ENCODE data around the gene ZBED4.

Gene ZBED4

DNA sequence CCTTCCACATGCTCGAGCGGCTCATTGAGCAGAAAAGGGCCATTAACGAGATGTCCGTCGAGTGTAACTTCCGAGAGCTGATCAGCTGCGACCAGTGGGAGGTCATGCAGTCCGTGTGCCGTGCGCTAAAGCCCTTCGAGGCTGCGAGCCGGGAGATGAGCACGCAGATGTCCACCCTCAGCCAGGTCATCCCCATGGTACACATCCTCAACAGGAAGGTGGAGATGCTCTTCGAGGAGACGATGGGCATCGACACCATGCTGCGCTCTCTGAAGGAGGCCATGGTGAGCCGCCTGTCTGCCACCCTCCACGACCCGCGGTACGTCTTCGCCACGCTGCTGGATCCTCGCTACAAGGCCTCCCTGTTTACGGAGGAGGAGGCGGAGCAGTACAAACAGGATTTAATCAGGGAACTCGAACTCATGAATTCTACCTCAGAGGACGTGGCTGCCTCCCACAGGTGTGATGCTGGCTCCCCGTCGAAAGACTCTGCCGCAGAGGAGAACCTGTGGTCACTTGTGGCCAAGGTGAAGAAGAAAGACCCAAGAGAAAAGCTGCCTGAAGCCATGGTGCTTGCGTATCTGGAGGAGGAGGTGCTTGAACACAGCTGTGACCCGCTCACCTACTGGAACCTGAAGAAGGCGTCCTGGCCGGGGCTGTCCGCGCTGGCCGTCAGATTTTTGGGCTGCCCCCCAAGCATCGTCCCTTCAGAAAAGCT, 32.9 kb downstream of the ZBED4 start:
- Histone ChIP-seq H3K4me3 (ENCODE audit: low read depth in 1 of 2, low read length in 2 of 2) (no peak overlapping the region), H3K27me3 (ENCODE audit: control insufficient read depth in 1 of 2, insufficient read depth in 2 of 2, low read length in 2 of 2) (no peaks in the 10 kb centered on the region), H3K27ac (ENCODE audit: low read depth, low read length) (no peak overlapping the region), H3K36me3 (ENCODE audit: insufficient read depth, low read length) (peaks cover 36% of the 10 kb centered on the region), H3K9me3 (ENCODE audit: low read length) (no peaks in the 10 kb centered on the region), H3K4me1 (ENCODE audit: insufficient read depth, low read length) (no peaks in the 10 kb centered on the region), H3K9ac (ENCODE audit: low read length) (no peak overlapping the region)

- H3K9ac ChIP-seq (ENCODE audit: low read length), result no peak overlapping the region
- H3K27ac ChIP-seq (ENCODE audit: low read depth, low read length), result no peak overlapping the region
- H3K27me3 ChIP-seq (ENCODE audit: control insufficient read depth in 1 of 2, insufficient read depth in 2 of 2, low read length in 2 of 2), result no peaks in the 10 kb centered on the region
- H3K36me3 ChIP-seq (ENCODE audit: insufficient read depth, low read length), result peaks cover 36% of the 10 kb centered on the region
- H3K4me3 ChIP-seq (ENCODE audit: low read depth in 1 of 2, low read length in 2 of 2), result no peak overlapping the region
- H3K9me3 ChIP-seq (ENCODE audit: low read length), result no peaks in the 10 kb centered on the region
- no peaks in the 10 kb centered on the region for H3K4me1 ChIP-seq (ENCODE audit: insufficient read depth, low read length)
Measured at GRCh38 chr22:49887064-49887451, 33.4 kb downstream of the ZBED4 start.

- H3K4me3 ChIP-seq (ENCODE audit: low read depth in 1 of 2, low read length in 2 of 2), result no peak overlapping the region
- H3K27me3 ChIP-seq (ENCODE audit: control insufficient read depth in 1 of 2, insufficient read depth in 2 of 2, low read length in 2 of 2), result no peaks in the 10 kb centered on the region
- no peak overlapping the region for H3K9ac ChIP-seq (ENCODE audit: low read length)
- no peak overlapping the region for H3K27ac ChIP-seq (ENCODE audit: low read depth, low read length)
- no peaks in the 10 kb centered on the region for H3K4me1 ChIP-seq (ENCODE audit: insufficient read depth, low read length)
- peaks cover 36% of the 10 kb centered on the region for H3K36me3 ChIP-seq (ENCODE audit: insufficient read depth, low read length)
- no peaks in the 10 kb centered on the region for H3K9me3 ChIP-seq (ENCODE audit: low read length)
Measured at GRCh38 chr22:49887702-49888101, 34.1 kb downstream of the ZBED4 start.

DNA sequence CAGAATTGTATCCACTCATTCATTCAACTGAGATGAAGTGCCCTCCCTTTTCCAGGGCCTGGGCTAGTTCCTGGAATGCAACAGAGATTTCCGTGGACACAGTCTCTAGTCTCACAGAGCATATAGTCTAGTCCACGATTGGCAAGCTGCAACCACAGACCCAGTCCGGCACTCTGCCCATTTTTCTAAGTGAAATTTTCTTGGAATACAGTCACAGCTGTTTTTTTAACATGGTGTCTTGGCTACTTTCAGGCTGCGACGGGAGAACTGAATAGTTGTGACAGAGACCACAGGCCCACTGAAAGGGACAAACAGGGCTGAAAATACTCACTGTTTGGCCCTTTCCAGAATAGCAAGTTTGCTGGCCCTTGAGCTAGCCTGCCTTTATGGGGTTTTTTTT, 35.4 kb downstream of the ZBED4 start:
- H3K9ac ChIP-seq (ENCODE audit: low read length), result no peak overlapping the region
- no peaks in the 10 kb centered on the region for H3K4me1 ChIP-seq (ENCODE audit: insufficient read depth, low read length)
- H3K27me3 ChIP-seq (ENCODE audit: control insufficient read depth in 1 of 2, insufficient read depth in 2 of 2, low read length in 2 of 2), result no peaks in the 10 kb centered on the region
- no peaks in the 10 kb centered on the region for H3K9me3 ChIP-seq (ENCODE audit: low read length)
- peaks cover 36% of the 10 kb centered on the region for H3K36me3 ChIP-seq (ENCODE audit: insufficient read depth, low read length)
- H3K27ac ChIP-seq (ENCODE audit: low read depth, low read length), result no peak overlapping the region
- H3K4me3 ChIP-seq (ENCODE audit: low read depth in 1 of 2, low read length in 2 of 2), result no peak overlapping the region

- Histone ChIP-seq H3K9me3 (ENCODE audit: low read length) (no peaks in the 10 kb centered on the region), H3K9ac (ENCODE audit: low read length) (no peak overlapping the region), H3K4me1 (ENCODE audit: insufficient read depth, low read length) (no peaks in the 10 kb centered on the region), H3K36me3 (ENCODE audit: insufficient read depth, low read length) (peaks cover 10% of the 10 kb centered on the region), H3K4me3 (ENCODE audit: low read depth in 1 of 2, low read length in 2 of 2) (no peak overlapping the region), H3K27me3 (ENCODE audit: control insufficient read depth in 1 of 2, insufficient read depth in 2 of 2, low read length in 2 of 2) (no peaks in the 10 kb centered on the region), H3K27ac (ENCODE audit: low read depth, low read length) (no peak overlapping the region)
Measured at GRCh38 chr22:49892226-49892899, 38.7 kb downstream of the ZBED4 start.

- Histone ChIP-seq H3K4me3 (ENCODE audit: low read depth in 1 of 2, low read length in 2 of 2) (no peak overlapping the region), H3K9ac (ENCODE audit: low read length) (no peak overlapping the region), H3K27me3 (ENCODE audit: control insufficient read depth in 1 of 2, insufficient read depth in 2 of 2, low read length in 2 of 2) (no peaks in the 10 kb centered on the region), H3K9me3 (ENCODE audit: low read length) (no peaks in the 10 kb centered on the region), H3K27ac (ENCODE audit: low read depth, low read length) (no peak overlapping the region), H3K36me3 (ENCODE audit: insufficient read depth, low read length) (peaks cover 6% of the 10 kb centered on the region), H3K4me1 (ENCODE audit: insufficient read depth, low read length) (no peaks in the 10 kb centered on the region)
Measured at GRCh38 chr22:49893025-49893424, 39.4 kb downstream of the ZBED4 start.

- no peak overlapping the region for H3K27ac ChIP-seq (ENCODE audit: low read depth, low read length)
- H3K36me3 ChIP-seq (ENCODE audit: insufficient read depth, low read length), result no peaks in the 10 kb centered on the region
- no peak overlapping the region for H3K9ac ChIP-seq (ENCODE audit: low read length)
- H3K4me1 ChIP-seq (ENCODE audit: insufficient read depth, low read length), result no peaks in the 10 kb centered on the region
- no peaks in the 10 kb centered on the region for H3K9me3 ChIP-seq (ENCODE audit: low read length)
- no peak overlapping the region for H3K4me3 ChIP-seq (ENCODE audit: low read depth in 1 of 2, low read length in 2 of 2)
- H3K27me3 ChIP-seq (ENCODE audit: control insufficient read depth in 1 of 2, insufficient read depth in 2 of 2, low read length in 2 of 2), result no peaks in the 10 kb centered on the region
Measured at GRCh38 chr22:49894322-49895054, 40.8 kb downstream of the ZBED4 start.

GRCh38 chr22:49896201-49896600, 42.6 kb downstream of the ZBED4 start:
- H3K36me3 ChIP-seq (ENCODE audit: insufficient read depth, low read length), result peaks cover 4% of the 10 kb centered on the region
- no peak overlapping the region for H3K4me3 ChIP-seq (ENCODE audit: low read depth in 1 of 2, low read length in 2 of 2)
- H3K4me1 ChIP-seq (ENCODE audit: insufficient read depth, low read length), result no peaks in the 10 kb centered on the region
- no peak overlapping the region for H3K27ac ChIP-seq (ENCODE audit: low read depth, low read length)
- H3K9ac ChIP-seq (ENCODE audit: low read length), result no peak overlapping the region
- H3K27me3 ChIP-seq (ENCODE audit: control insufficient read depth in 1 of 2, insufficient read depth in 2 of 2, low read length in 2 of 2), result no peaks in the 10 kb centered on the region
- H3K9me3 ChIP-seq (ENCODE audit: low read length), result no peaks in the 10 kb centered on the region

DNA sequence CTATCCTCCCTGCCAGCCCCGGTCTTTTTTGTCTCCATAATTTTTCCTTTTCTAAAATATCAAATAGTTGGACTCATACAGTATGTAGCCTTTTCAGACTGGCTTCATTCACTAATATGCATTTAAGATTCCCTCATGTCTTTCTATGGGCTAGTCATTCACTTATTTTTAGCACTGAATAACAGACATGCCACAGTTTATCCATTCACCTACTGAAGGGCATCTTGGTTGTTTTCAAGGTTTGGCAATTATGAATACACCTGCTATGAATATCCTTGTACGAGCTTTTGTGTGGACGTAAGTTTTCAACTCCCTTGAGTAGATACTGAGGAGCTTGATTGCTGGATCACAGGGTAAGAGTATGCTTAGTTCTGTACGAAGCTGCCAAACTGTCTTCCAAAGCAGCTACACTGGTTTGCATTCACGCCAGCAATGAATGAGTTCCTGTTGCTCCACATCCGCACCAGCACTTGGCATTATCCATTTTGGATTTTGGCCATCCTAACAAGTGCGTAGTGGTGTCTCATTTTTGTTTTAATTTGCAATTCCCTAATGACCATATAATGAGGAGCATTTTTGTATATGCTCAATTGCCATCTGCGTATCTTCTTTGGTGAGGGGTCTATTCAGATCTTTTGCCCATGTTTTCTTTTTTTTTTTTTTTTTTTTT, 43.5 kb downstream of the ZBED4 start:
- peaks cover 14% of the 10 kb centered on the region for H3K36me3 ChIP-seq (ENCODE audit: insufficient read depth, low read length)
- no peaks in the 10 kb centered on the region for H3K27me3 ChIP-seq (ENCODE audit: control insufficient read depth in 1 of 2, insufficient read depth in 2 of 2, low read length in 2 of 2)

GRCh38 chr22:49899530-49899929, 45.9 kb downstream of the ZBED4 start:
- Histone ChIP-seq H3K27ac (ENCODE audit: low read depth, low read length) (no peak overlapping the region), H3K27me3 (ENCODE audit: control insufficient read depth in 1 of 2, insufficient read depth in 2 of 2, low read length in 2 of 2) (no peaks in the 10 kb centered on the region), H3K4me1 (ENCODE audit: insufficient read depth, low read length) (no peaks in the 10 kb centered on the region), H3K4me3 (ENCODE audit: low read depth in 1 of 2, low read length in 2 of 2) (no peak overlapping the region), H3K9ac (ENCODE audit: low read length) (no peak overlapping the region), H3K9me3 (ENCODE audit: low read length) (no peaks in the 10 kb centered on the region), H3K36me3 (ENCODE audit: insufficient read depth, low read length) (peaks cover 33% of the 10 kb centered on the region)

More for the DNA sequence above, 43.5 kb downstream of the ZBED4 start:
- no peaks in the 10 kb centered on the region for H3K4me1 ChIP-seq (ENCODE audit: insufficient read depth, low read length)
- no peak overlapping the region for H3K4me3 ChIP-seq (ENCODE audit: low read depth in 1 of 2, low read length in 2 of 2)
- no peak overlapping the region for H3K9ac ChIP-seq (ENCODE audit: low read length)
- no peaks in the 10 kb centered on the region for H3K9me3 ChIP-seq (ENCODE audit: low read length)
- H3K27ac ChIP-seq (ENCODE audit: low read depth, low read length), result no peak overlapping the region

Measured in muscle layer of colon (tissue), 2 donors.